Left ventricle myocardium inferior (tissue), 1 donor: Measurements from ENCODE around the gene PHAX. TPM values are rescaled to one million over a fixed set of nuclear protein-coding genes. Genes with fewer than 3 reads are reported as not detected.
A peak's percentile ranks its signal among the peaks of the same experiment; 100 is the strongest.
"Not testable (repeated sequence)": the region's sequence is repeated elsewhere in the genome, so short reads cannot be mapped to it uniquely, and the experiment has no call there.

Source experiments
- DNase-seq: peaks from one replicate; pipeline ENCODE4 v3.0.0-alpha.2; 2020
- H3K27ac ChIP-seq: fragments of 200-600 bp; replicated peaks from 2 replicates; pipeline ENCODE4 v1.8.0; 2021
- H3K27me3 ChIP-seq: fragments of 200-600 bp; 2 replicates; pipeline ENCODE4 v1.8.0; 2021; ENCODE audit warnings: low read depth
- H3K36me3 ChIP-seq: fragments of 200-600 bp; 2 replicates; pipeline ENCODE4 v1.8.0; 2021
- H3K4me1 ChIP-seq: fragments of 200-600 bp; 2 replicates; pipeline ENCODE4 v1.8.0; 2021
- H3K4me3 ChIP-seq: fragments of 200-600 bp; 2 replicates; pipeline ENCODE4 v1.8.0; 2021; ENCODE audit warnings: mild to moderate bottlenecking, moderate library complexity
- H3K9me3 ChIP-seq: fragments of 200-600 bp; replicated peaks from 2 replicates; pipeline ENCODE4 v1.8.0; 2021
- CTCF ChIP-seq: fragments of 200-600 bp; IDR thresholded peaks from 2 replicates; pipeline ENCODE4 v1.8.0; 2021; ENCODE audit warnings: antibody characterized with exemption, mild to moderate bottlenecking, borderline replicate concordance
- intact Hi-C: fragments of 100-400 bp; cut with micrococcal nuclease; formaldehyde crosslinking; loops from one replicate; pipeline ENCODE4 v1.11.0; 2022
- total RNA-seq: library from RNA; stranded (reverse); fragmentation: NEBNext Ultra II Directional; extraction: Animal tissue kit (Norgen Biotek cat#: 25700); gene quantifications from one replicate; pipeline ENCODE4 v1.2.1, GENCODE V29; 2021
- donor health status: DM: no; HTN: yes; CAD: no; lungs with severe emphysema.

PHAX gene
- total RNA-seq, 1 donor from 2014 or later: 29.4 TPM

- H3K27me3 ChIP-seq: no peaks in the 10 kb centered on the region
- no peak for TF ChIP-seq CTCF
Observed at GRCh38 chr5:126597156-126597555, 3.6 kb upstream of the PHAX start.

GRCh38 chr5:126599499-126599898 lies 1.2 kb upstream of the PHAX start:
- intact Hi-C loops: loop anchor here (5.0 kb wide), 1 partner anchor 262 kb away; no protein-coding TSS in a partner anchor

More at GRCh38 chr5:126597156-126597555, 3.6 kb upstream of the PHAX start:
- peaks cover 3% of the 10 kb centered on the region for H3K36me3 ChIP-seq
- H3K9me3 ChIP-seq: no peaks in the 10 kb centered on the region
- intact Hi-C loops: loop anchor here (5.0 kb wide), 1 partner anchor 260 kb away; no protein-coding TSS in a partner anchor
- H3K4me3 ChIP-seq: no peak overlapping the region
- no peak for DNase-seq
- peaks cover 37% of the 10 kb centered on the region for H3K4me1 ChIP-seq
- no peak overlapping the region for H3K27ac ChIP-seq

GRCh38 chr5:126599971-126600630 lies 646 bp upstream of the PHAX start:
- DNase-seq, H3K27me3 ChIP-seq, H3K9me3 ChIP-seq: not testable (repeated sequence)
- Histone ChIP-seq H3K27ac (peak overlapping the region; percentile 88), H3K4me1 (peaks cover 45% of the 10 kb centered on the region), H3K4me3 (peak overlapping the region; percentile 96), H3K36me3 (peaks cover 19% of the 10 kb centered on the region)
- intact Hi-C loops: loop anchor here (5.0 kb wide), 1 partner anchor 263 kb away; no protein-coding TSS in a partner anchor

More at GRCh38 chr5:126599499-126599898, 1.2 kb upstream of the PHAX start:
- no peaks in the 10 kb centered on the region for H3K9me3 ChIP-seq
- peaks cover 44% of the 10 kb centered on the region for H3K4me1 ChIP-seq
- peaks cover 13% of the 10 kb centered on the region for H3K36me3 ChIP-seq
- H3K27ac ChIP-seq: no peak overlapping the region
- no peaks in the 10 kb centered on the region for H3K27me3 ChIP-seq
- no peak for DNase-seq
- no peak for TF ChIP-seq CTCF
- H3K4me3 ChIP-seq: no peak overlapping the region

- intact Hi-C loops: no loop called here
- H3K27me3 ChIP-seq: no peaks in the 10 kb centered on the region
- no peak for TF ChIP-seq CTCF
- H3K4me3 ChIP-seq: no peak overlapping the region
- peaks cover 78% of the 10 kb centered on the region for H3K4me1 ChIP-seq
- no peaks in the 10 kb centered on the region for H3K9me3 ChIP-seq
- no peak overlapping the region for H3K27ac ChIP-seq
- H3K36me3 ChIP-seq: peaks cover 43% of the 10 kb centered on the region
- no peak for DNase-seq
Observed at GRCh38 chr5:126603402-126603991, 2.8 kb downstream of the PHAX start.

- Histone ChIP-seq H3K4me1 (peaks cover 75% of the 10 kb centered on the region), H3K9me3 (no peaks in the 10 kb centered on the region), H3K4me3 (peak overlapping the region; percentile 13), H3K27ac (no peak overlapping the region), H3K27me3 (no peaks in the 10 kb centered on the region), H3K36me3 (peaks cover 62% of the 10 kb centered on the region)
- TF ChIP-seq CTCF: no peak
- intact Hi-C loops: no loop called here
- no peak for DNase-seq
Observed at GRCh38 chr5:126605525-126605924, 4.8 kb downstream of the PHAX start.

GRCh38 chr5:126610160-126610559 lies 9.4 kb downstream of the PHAX start:
- peaks cover 65% of the 10 kb centered on the region for H3K36me3 ChIP-seq
- H3K4me1 ChIP-seq: peaks cover 33% of the 10 kb centered on the region
- no peak for DNase-seq
- H3K27me3 ChIP-seq: no peaks in the 10 kb centered on the region
- intact Hi-C loops: no loop called here
- no peaks in the 10 kb centered on the region for H3K9me3 ChIP-seq
- no peak for TF ChIP-seq CTCF
- H3K4me3 ChIP-seq: no peak overlapping the region
- no peak overlapping the region for H3K27ac ChIP-seq
